Endodermal cell (in vitro differentiated cells): ENCODE measurements around the gene PTPN14. TPM values are rescaled to one million over a fixed set of nuclear protein-coding genes. Genes with fewer than 3 reads are reported as not detected.
"Not testable (repeated sequence)": the region's sequence is repeated elsewhere in the genome, so short reads cannot be mapped to it uniquely, and the experiment has no call there.

Experiments
- DNase-seq: peaks from one replicate; pipeline ENCODE4 v3.0.0-alpha.2; 2017
- H3K27ac ChIP-seq: 2 replicates; pipeline ENCODE4 v1.5.1; 2013; ENCODE audit warnings: mild to moderate bottlenecking, low read depth, low read length, moderate library complexity
- H3K27me3 ChIP-seq: 2 replicates; pipeline ENCODE4 v1.6.1; 2013; ENCODE audit warnings: mild to moderate bottlenecking, low read length, moderate library complexity; ENCODE audit not compliant: insufficient read depth, control insufficient read depth, poor library complexity, severe bottlenecking
- H3K36me3 ChIP-seq: 2 replicates; pipeline ENCODE4 v1.7.0; 2013; ENCODE audit warnings: mild to moderate bottlenecking, low read length, moderate library complexity; ENCODE audit not compliant: control insufficient read depth, insufficient read depth
- H3K4me1 ChIP-seq: one replicate; pipeline ENCODE4 v1.7.0; 2013; ENCODE audit warnings: low read length; ENCODE audit not compliant: control insufficient read depth, insufficient read depth
- H3K4me3 ChIP-seq: 2 replicates; pipeline ENCODE4 v1.5.1; 2013; ENCODE audit warnings: mild to moderate bottlenecking, low read length, moderate library complexity
- H3K9ac ChIP-seq: 2 replicates; pipeline ENCODE4 v1.6.1; 2013; ENCODE audit warnings: mild to moderate bottlenecking, low read length, moderate library complexity; ENCODE audit not compliant: poor library complexity, severe bottlenecking; ENCODE audit errors: extremely low read depth
- H3K9me3 ChIP-seq: 2 replicates; pipeline ENCODE4 v1.6.1; 2013; ENCODE audit warnings: mild to moderate bottlenecking, low read length, moderate library complexity; ENCODE audit not compliant: control insufficient read depth
- H3K27ac Mint-ChIP-seq: 2 replicates; pipeline ENCODE4 v1.8.0; 2020; ENCODE audit warnings: mixed read lengths
- H3K27me3 Mint-ChIP-seq: 2 replicates; pipeline ENCODE4 v1.8.0; 2021; ENCODE audit warnings: mild to moderate bottlenecking, mixed read lengths; ENCODE audit not compliant: insufficient read depth
- H3K36me3 Mint-ChIP-seq: 2 replicates; pipeline ENCODE4 v1.8.0; 2020; ENCODE audit warnings: low read depth, mixed read lengths
- H3K4me1 Mint-ChIP-seq: 2 replicates; pipeline ENCODE4 v1.8.0; 2020; ENCODE audit warnings: mixed read lengths
- H3K4me3 Mint-ChIP-seq: 2 replicates; pipeline ENCODE4 v1.8.0; 2020; ENCODE audit warnings: mild to moderate bottlenecking, moderate library complexity, mixed read lengths
- H3K9me3 Mint-ChIP-seq: 2 replicates; pipeline ENCODE4 v1.8.0; 2020; ENCODE audit warnings: mild to moderate bottlenecking, mixed read lengths
- WGBS, 2 experiments: methylation state at CpG; one replicate each; pipeline versions ENCODE4 v1.1.5 to v1.1.7; 2013; ENCODE audit warnings: missing lambda C conversion rate in 2 of 2, mixed read lengths in 1 of 2; ENCODE audit not compliant: insufficient coverage in 1 of 2, insufficient read length in 1 of 2; 5-methylcytosine and 5-hydroxymethylcytosine counted together
- total RNA-seq, 2 donors: library from RNA; stranded (reverse); fragmentation: NEBNext Ultra II Directional in 1 of 2; extraction: Animal tissue kit (Norgen Biotek cat#: 25700) in 1 of 2; gene quantifications; 2 replicates in 1 of 2; 3 replicates in 1 of 2; pipeline ENCODE4 v1.2.1, GENCODE V29; 2021
- TF ChIP-seq, protein P1 (sequence below): fragments of 200-600 bp; sonication (generic); conservative IDR thresholded peaks from 2 replicates; pipeline ENCODE4 v1.5.0; 2021; ENCODE audit warnings: antibody characterized with exemption, mild to moderate bottlenecking

The PTPN14 gene
- total RNA-seq, 2 donors from 2014 or later, result 72.6 to 93.2 TPM

DNA sequence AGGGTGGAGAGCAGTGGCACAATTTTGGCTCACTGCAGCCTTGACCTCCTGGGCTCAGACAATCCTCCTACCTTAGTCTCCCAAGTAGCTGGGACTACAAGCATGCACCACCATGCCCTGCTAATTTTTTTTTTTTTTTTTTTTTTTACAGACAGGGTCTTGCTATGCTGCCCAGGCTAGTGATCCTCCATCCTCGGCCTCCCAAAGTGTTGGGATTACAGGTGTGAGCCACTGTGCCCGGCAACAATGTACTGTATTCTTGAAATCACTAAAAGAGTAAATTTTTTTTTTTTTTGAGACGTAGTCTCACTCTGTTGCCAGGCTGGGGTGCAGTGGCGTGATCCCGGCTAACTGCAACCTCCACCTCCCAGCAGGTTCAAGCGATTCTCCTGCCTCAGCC lies 152.9 kb downstream of the PTPN14 start:
- H3K27ac Mint-ChIP-seq, result no peak overlapping the region
- no peak overlapping the region for H3K4me3 Mint-ChIP-seq
- H3K36me3 ChIP-seq, result peaks cover 87% of the 10 kb centered on the region
- peaks cover 71% of the 10 kb centered on the region for H3K36me3 Mint-ChIP-seq
- no peak overlapping the region for H3K27ac ChIP-seq
- TF ChIP-seq, protein P1, sequence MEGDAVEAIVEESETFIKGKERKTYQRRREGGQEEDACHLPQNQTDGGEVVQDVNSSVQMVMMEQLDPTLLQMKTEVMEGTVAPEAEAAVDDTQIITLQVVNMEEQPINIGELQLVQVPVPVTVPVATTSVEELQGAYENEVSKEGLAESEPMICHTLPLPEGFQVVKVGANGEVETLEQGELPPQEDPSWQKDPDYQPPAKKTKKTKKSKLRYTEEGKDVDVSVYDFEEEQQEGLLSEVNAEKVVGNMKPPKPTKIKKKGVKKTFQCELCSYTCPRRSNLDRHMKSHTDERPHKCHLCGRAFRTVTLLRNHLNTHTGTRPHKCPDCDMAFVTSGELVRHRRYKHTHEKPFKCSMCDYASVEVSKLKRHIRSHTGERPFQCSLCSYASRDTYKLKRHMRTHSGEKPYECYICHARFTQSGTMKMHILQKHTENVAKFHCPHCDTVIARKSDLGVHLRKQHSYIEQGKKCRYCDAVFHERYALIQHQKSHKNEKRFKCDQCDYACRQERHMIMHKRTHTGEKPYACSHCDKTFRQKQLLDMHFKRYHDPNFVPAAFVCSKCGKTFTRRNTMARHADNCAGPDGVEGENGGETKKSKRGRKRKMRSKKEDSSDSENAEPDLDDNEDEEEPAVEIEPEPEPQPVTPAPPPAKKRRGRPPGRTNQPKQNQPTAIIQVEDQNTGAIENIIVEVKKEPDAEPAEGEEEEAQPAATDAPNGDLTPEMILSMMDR, result no peak
- no peaks in the 10 kb centered on the region for H3K27me3 ChIP-seq
- peaks cover 4% of the 10 kb centered on the region for H3K4me1 ChIP-seq
- no peak for DNase-seq
- no peak overlapping the region for H3K9ac ChIP-seq
- 97 to 100% methylated on average over 6 of the region's 6 CpGs for WGBS, 2 experiments
- H3K4me3 ChIP-seq, result no peak overlapping the region
- no peaks in the 10 kb centered on the region for H3K9me3 Mint-ChIP-seq
- no peaks in the 10 kb centered on the region for H3K9me3 ChIP-seq
- H3K4me1 Mint-ChIP-seq, result peaks cover 24% of the 10 kb centered on the region
- H3K27me3 Mint-ChIP-seq, result no peaks in the 10 kb centered on the region

DNA sequence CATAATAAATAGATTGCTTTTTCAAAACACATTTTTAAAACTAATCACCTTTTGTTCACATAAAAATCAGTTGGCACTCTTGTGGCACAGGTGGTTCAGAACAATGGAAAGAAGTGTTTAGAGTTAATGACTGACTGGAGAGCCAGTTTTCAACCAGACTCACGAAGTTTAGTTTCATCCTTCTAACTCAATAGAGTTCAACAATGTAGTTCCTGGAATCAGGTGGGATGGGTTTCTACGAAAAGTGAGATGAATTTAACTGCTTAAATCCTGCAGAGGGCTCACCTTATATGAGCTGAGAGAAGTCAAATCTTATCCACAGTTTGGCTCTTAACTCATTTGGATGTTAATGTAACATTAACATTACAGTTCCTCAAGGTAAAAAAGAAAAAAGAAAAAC lies 153.9 kb downstream of the PTPN14 start:
- no peak overlapping the region for H3K9ac ChIP-seq
- H3K27me3 Mint-ChIP-seq, result no peaks in the 10 kb centered on the region
- H3K4me3 Mint-ChIP-seq, result no peak overlapping the region
- H3K27ac Mint-ChIP-seq, result no peak overlapping the region
- no peak overlapping the region for H3K27ac ChIP-seq
- H3K4me1 Mint-ChIP-seq, result peaks cover 19% of the 10 kb centered on the region
- no peak for DNase-seq
- H3K36me3 Mint-ChIP-seq, result peaks cover 79% of the 10 kb centered on the region
- H3K9me3 Mint-ChIP-seq, result no peaks in the 10 kb centered on the region
- H3K27me3 ChIP-seq, result no peaks in the 10 kb centered on the region
- no peaks in the 10 kb centered on the region for H3K9me3 ChIP-seq
- TF ChIP-seq, protein P1, result no peak
- 90 to 92% methylated on average over 2 of the region's 2 CpGs for WGBS, 2 experiments
- peaks cover 92% of the 10 kb centered on the region for H3K36me3 ChIP-seq
- no peaks in the 10 kb centered on the region for H3K4me1 ChIP-seq
- no peak overlapping the region for H3K4me3 ChIP-seq

DNA sequence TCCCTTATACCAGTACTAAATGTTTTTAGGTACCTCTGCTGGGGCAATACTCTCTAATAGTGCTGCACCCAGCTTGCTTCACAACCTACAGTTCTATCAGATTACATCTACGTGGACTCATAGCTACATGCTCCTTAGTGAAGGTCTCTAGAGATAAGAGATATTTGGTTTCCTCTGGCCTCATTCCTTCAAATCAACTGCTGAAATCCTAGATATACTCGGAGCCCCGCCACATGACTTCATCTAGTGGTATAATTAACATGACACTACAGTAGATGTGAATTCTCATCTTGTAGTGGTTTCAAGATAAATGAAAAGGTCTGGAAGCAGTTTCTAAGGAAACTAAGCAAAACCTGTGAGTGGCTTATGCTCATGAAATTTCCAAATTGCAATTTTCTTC lies 155.1 kb downstream of the PTPN14 start:
- Histone ChIP-seq H3K4me1 (no peaks in the 10 kb centered on the region), H3K36me3 (peaks cover 95% of the 10 kb centered on the region), H3K9me3 (no peaks in the 10 kb centered on the region), H3K27ac (no peak overlapping the region), H3K27me3 (no peaks in the 10 kb centered on the region), H3K4me3 (no peak overlapping the region), H3K9ac (no peak overlapping the region)
- peaks cover 78% of the 10 kb centered on the region for H3K36me3 Mint-ChIP-seq
- no peak for DNase-seq
- 94 to 100% methylated on average over 2 to 3 of the region's 3 CpGs for WGBS, 2 experiments
- peak overlapping the region; percentile 31 for H3K27ac Mint-ChIP-seq
- H3K4me1 Mint-ChIP-seq, result peaks cover 19% of the 10 kb centered on the region
- no peak overlapping the region for H3K4me3 Mint-ChIP-seq
- no peaks in the 10 kb centered on the region for H3K27me3 Mint-ChIP-seq
- no peaks in the 10 kb centered on the region for H3K9me3 Mint-ChIP-seq
- TF ChIP-seq, protein P1, result no peak

DNA sequence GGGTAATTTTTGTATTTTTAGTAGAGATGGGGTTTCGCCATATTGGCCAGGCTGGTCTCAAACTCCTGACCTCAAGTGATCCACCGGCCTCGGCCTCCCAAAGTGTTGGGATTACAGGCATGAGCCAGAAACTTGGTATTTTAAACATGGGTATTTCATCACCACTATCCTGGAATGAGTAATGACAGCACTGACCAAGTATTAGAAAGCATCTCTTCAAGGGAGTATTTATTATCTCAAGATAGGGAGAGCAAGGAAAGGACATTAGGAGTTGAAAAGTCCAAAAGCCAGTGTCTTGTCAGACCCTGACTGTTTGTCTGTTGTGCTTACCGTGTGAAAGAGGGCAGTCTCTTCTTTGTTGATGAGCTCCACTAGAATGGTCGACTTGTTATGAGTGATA lies 156.8 kb downstream of the PTPN14 start:
- H3K9me3 Mint-ChIP-seq, H3K4me1 ChIP-seq, H3K27ac ChIP-seq, H3K9ac ChIP-seq, H3K4me3 Mint-ChIP-seq, H3K27me3 ChIP-seq, H3K27me3 Mint-ChIP-seq, DNase-seq, H3K4me3 ChIP-seq, H3K9me3 ChIP-seq: not testable (repeated sequence)
- H3K36me3 ChIP-seq, result peaks cover 91% of the 10 kb centered on the region
- Mint-ChIP-seq H3K4me1 (peaks cover 25% of the 10 kb centered on the region), H3K36me3 (peaks cover 64% of the 10 kb centered on the region), H3K27ac (peak overlapping the region; percentile 28)
- WGBS, 2 experiments, result 94 to 97% methylated on average over 2 to 5 of the region's 5 CpGs
